Effector memory CD8-positive, alpha-beta T cell (primary cell): ENCODE results near the gene CFD.
"Not testable (repeated sequence)": the region's sequence is repeated elsewhere in the genome, so short reads cannot be mapped to it uniquely, and the experiment has no call there.

Experiments
- ATAC-seq: fragments of 150-1000 bp; cut with Tn5 transposase; replicated peaks from 2 replicates; pipeline ENCODE4 v1.10.0; 2021; ENCODE audit warnings: mild to moderate bottlenecking, moderate library complexity
- DNase-seq, 3 experiments: peaks; one replicate each; pipeline ENCODE4 v3.0.0; 2021
- H3K27ac Mint-ChIP-seq, 2 donors: one replicate each; pipeline ENCODE4 v1.8.0; 2022; ENCODE audit warnings: mild to moderate bottlenecking in 2 of 2, mixed read lengths in 2 of 2, moderate library complexity in 2 of 2
- H3K27me3 Mint-ChIP-seq, 2 donors: one replicate each; pipeline ENCODE4 v1.8.0; 2022; ENCODE audit warnings: mixed read lengths in 2 of 2
- H3K36me3 Mint-ChIP-seq: one replicate; pipeline ENCODE4 v1.8.0; 2022; ENCODE audit warnings: mild to moderate bottlenecking, moderate library complexity, mixed read lengths; ENCODE audit not compliant: insufficient read depth
- H3K4me1 Mint-ChIP-seq, 2 donors: one replicate each; pipeline ENCODE4 v1.8.0; 2022; ENCODE audit warnings: low read depth in 2 of 2, mixed read lengths in 2 of 2
- H3K4me3 Mint-ChIP-seq, 2 donors: one replicate each; pipeline ENCODE4 v1.8.0; 2022; ENCODE audit warnings: mild to moderate bottlenecking in 2 of 2, mixed read lengths in 2 of 2, moderate library complexity in 2 of 2
- H3K9me3 Mint-ChIP-seq, 2 donors: one replicate each; pipeline ENCODE4 v1.8.0; 2022; ENCODE audit warnings: mixed read lengths in 2 of 2

The CFD gene

GRCh38 chr19:873084-873483 is 13.6 kb downstream of the CFD start:
- peak; percentile 31 to 74 (median 70) for DNase-seq
- peaks cover 5 to 10% of the 10 kb centered on the region in 2 donors for H3K4me1 Mint-ChIP-seq
- H3K27me3 Mint-ChIP-seq, result no peaks in the 10 kb centered on the region
- peaks cover 31% of the 10 kb centered on the region for H3K36me3 Mint-ChIP-seq
- H3K9me3 Mint-ChIP-seq, result no peaks in the 10 kb centered on the region
- peak; percentile 89 for ATAC-seq
- peak overlapping the region; percentile 67 to 79 for H3K4me3 Mint-ChIP-seq
- H3K27ac Mint-ChIP-seq, result peak overlapping the region; percentile 82 to 89

- Mint-ChIP-seq H3K9me3 (no peaks in the 10 kb centered on the region), H3K4me1 (peaks cover 5 to 10% of the 10 kb centered on the region in 2 donors), H3K27ac (no peak overlapping the region), H3K36me3 (peaks cover 31% of the 10 kb centered on the region), H3K27me3 (no peaks in the 10 kb centered on the region), H3K4me3 (peak overlapping the region in 1 of 2 donors; percentile 67)
- DNase-seq, result no peak
- ATAC-seq, result no peak
Measured at GRCh38 chr19:873561-874041, 14.1 kb downstream of the CFD start.

- Mint-ChIP-seq H3K4me3 (no peak overlapping the region), H3K36me3 (peaks cover 24% of the 10 kb centered on the region)
- ATAC-seq, result no peak
Measured at GRCh38 chr19:875265-875879, 15.9 kb downstream of the CFD start.

GRCh38 chr19:876089-876488 is 16.6 kb downstream of the CFD start:
- DNase-seq (no peak), ATAC-seq (no peak)
- no peak overlapping the region for H3K4me3 Mint-ChIP-seq
- no peak overlapping the region for H3K27ac Mint-ChIP-seq
- peaks cover 5 to 10% of the 10 kb centered on the region in 2 donors for H3K4me1 Mint-ChIP-seq
- no peaks in the 10 kb centered on the region for H3K27me3 Mint-ChIP-seq
- H3K36me3 Mint-ChIP-seq, result peaks cover 24% of the 10 kb centered on the region
- no peaks in the 10 kb centered on the region for H3K9me3 Mint-ChIP-seq

More at GRCh38 chr19:875265-875879, 15.9 kb downstream of the CFD start:
- H3K27me3 Mint-ChIP-seq, result no peaks in the 10 kb centered on the region
- DNase-seq, result no peak
- peaks cover 5 to 10% of the 10 kb centered on the region in 2 donors for H3K4me1 Mint-ChIP-seq
- H3K27ac Mint-ChIP-seq, result no peak overlapping the region
- H3K9me3 Mint-ChIP-seq, result no peaks in the 10 kb centered on the region

GRCh38 chr19:876780-877314 is 17.4 kb downstream of the CFD start:
- Mint-ChIP-seq H3K27me3 (no peaks in the 10 kb centered on the region), H3K4me1 (peaks cover 5 to 10% of the 10 kb centered on the region in 2 donors), H3K27ac (no peak overlapping the region), H3K4me3 (no peak overlapping the region), H3K36me3 (peaks cover 25% of the 10 kb centered on the region), H3K9me3 (no peaks in the 10 kb centered on the region)
- ATAC-seq, result no peak
- no peak for DNase-seq

- not testable (repeated sequence) for DNase-seq, H3K4me1 Mint-ChIP-seq, ATAC-seq, H3K4me3 Mint-ChIP-seq, H3K9me3 Mint-ChIP-seq, H3K27ac Mint-ChIP-seq, H3K27me3 Mint-ChIP-seq
- H3K36me3 Mint-ChIP-seq, result peaks cover 18% of the 10 kb centered on the region
Measured at GRCh38 chr19:877992-878660, 18.7 kb downstream of the CFD start.

- H3K9me3 Mint-ChIP-seq, DNase-seq, H3K27me3 Mint-ChIP-seq, H3K4me1 Mint-ChIP-seq, H3K4me3 Mint-ChIP-seq, ATAC-seq: not testable (repeated sequence)
- peaks cover 18% of the 10 kb centered on the region for H3K36me3 Mint-ChIP-seq
- H3K27ac Mint-ChIP-seq, result peak overlapping the region in 1 of 2 donors; percentile 51
Measured at GRCh38 chr19:878751-879561, 19.5 kb downstream of the CFD start.

- no peaks in the 10 kb centered on the region for H3K4me1 Mint-ChIP-seq
- H3K9me3 Mint-ChIP-seq, result no peaks in the 10 kb centered on the region
- no peaks in the 10 kb centered on the region for H3K27me3 Mint-ChIP-seq
- H3K36me3 Mint-ChIP-seq, result peaks cover 14% of the 10 kb centered on the region
- H3K4me3 Mint-ChIP-seq, result no peak overlapping the region
- no peak for DNase-seq
- peak overlapping the region in 1 of 2 donors; percentile 51 for H3K27ac Mint-ChIP-seq
- ATAC-seq, result no peak
Measured at GRCh38 chr19:879711-880438, 20.4 kb downstream of the CFD start.

GRCh38 chr19:881385-882071 is 22.1 kb downstream of the CFD start:
- no peak for DNase-seq
- H3K4me3 Mint-ChIP-seq, result no peak overlapping the region
- no peak for ATAC-seq
- no peak overlapping the region for H3K27ac Mint-ChIP-seq
- H3K27me3 Mint-ChIP-seq, result no peaks in the 10 kb centered on the region
- H3K36me3 Mint-ChIP-seq, result peaks cover 14% of the 10 kb centered on the region
- H3K4me1 Mint-ChIP-seq, result no peaks in the 10 kb centered on the region
- no peaks in the 10 kb centered on the region for H3K9me3 Mint-ChIP-seq

- Mint-ChIP-seq H3K4me1 (no peaks in the 10 kb centered on the region), H3K27ac (no peak overlapping the region), H3K9me3 (no peaks in the 10 kb centered on the region), H3K27me3 (no peaks in the 10 kb centered on the region), H3K36me3 (peaks cover 19% of the 10 kb centered on the region), H3K4me3 (no peak overlapping the region)
- DNase-seq (no peak), ATAC-seq (no peak)
Measured at GRCh38 chr19:882871-883497, 23.5 kb downstream of the CFD start.

- H3K27me3 Mint-ChIP-seq, result no peaks in the 10 kb centered on the region
- no peaks in the 10 kb centered on the region for H3K4me1 Mint-ChIP-seq
- no peak overlapping the region for H3K4me3 Mint-ChIP-seq
- no peaks in the 10 kb centered on the region for H3K9me3 Mint-ChIP-seq
- peaks cover 22% of the 10 kb centered on the region for H3K36me3 Mint-ChIP-seq
- DNase-seq, result no peak
- H3K27ac Mint-ChIP-seq, result no peak overlapping the region
- no peak for ATAC-seq
Measured at GRCh38 chr19:883661-884211, 24.3 kb downstream of the CFD start.
